Vagina (tissue), 2 donors: ENCODE data around the gene DNAJC11.
"Not testable (repeated sequence)": the region's sequence is repeated elsewhere in the genome, so short reads cannot be mapped to it uniquely, and the experiment has no call there.

Experiments used
- POLR2A ChIP-seq, 2 donors: fragments of 450-650 bp; IDR thresholded peaks; one replicate each; pipeline ENCODE4 v1.6.1; 2017; ENCODE audit warnings: antibody characterized with exemption in 2 of 2, mild to moderate bottlenecking in 2 of 2, moderate library complexity in 2 of 2
- POLR2AphosphoS5 ChIP-seq, 2 donors: sonication (generic); formaldehyde crosslinking; IDR thresholded peaks; one replicate each; pipeline ENCODE4 v1.9.0; 2017; ENCODE audit warnings: antibody characterized with exemption in 2 of 2, mild to moderate bottlenecking in 2 of 2, low read depth in 1 of 2; ENCODE audit not compliant: insufficient read depth in 1 of 2
- TF ChIP-seq, protein P1 (sequence below), 3 experiments: fragments of 450-650 bp in 2 of 3; fragments of 200-600 bp in 1 of 3; sonication (generic) in 1 of 3; IDR thresholded peaks; one replicate each; pipeline ENCODE4 v1.5.1; 2017 to 2019; ENCODE audit warnings: antibody characterized with exemption in 3 of 3, mild to moderate bottlenecking in 2 of 3, moderate library complexity in 2 of 3

GRCh38 chr1:6636778-6637177 lies 64.8 kb downstream of the DNAJC11 start:
- TF ChIP-seq, protein P1, sequence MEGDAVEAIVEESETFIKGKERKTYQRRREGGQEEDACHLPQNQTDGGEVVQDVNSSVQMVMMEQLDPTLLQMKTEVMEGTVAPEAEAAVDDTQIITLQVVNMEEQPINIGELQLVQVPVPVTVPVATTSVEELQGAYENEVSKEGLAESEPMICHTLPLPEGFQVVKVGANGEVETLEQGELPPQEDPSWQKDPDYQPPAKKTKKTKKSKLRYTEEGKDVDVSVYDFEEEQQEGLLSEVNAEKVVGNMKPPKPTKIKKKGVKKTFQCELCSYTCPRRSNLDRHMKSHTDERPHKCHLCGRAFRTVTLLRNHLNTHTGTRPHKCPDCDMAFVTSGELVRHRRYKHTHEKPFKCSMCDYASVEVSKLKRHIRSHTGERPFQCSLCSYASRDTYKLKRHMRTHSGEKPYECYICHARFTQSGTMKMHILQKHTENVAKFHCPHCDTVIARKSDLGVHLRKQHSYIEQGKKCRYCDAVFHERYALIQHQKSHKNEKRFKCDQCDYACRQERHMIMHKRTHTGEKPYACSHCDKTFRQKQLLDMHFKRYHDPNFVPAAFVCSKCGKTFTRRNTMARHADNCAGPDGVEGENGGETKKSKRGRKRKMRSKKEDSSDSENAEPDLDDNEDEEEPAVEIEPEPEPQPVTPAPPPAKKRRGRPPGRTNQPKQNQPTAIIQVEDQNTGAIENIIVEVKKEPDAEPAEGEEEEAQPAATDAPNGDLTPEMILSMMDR (IDR thresholded peaks at IDR 0.05), result not testable (repeated sequence)
- not testable (repeated sequence) for TF ChIP-seq POLR2A (IDR thresholded peaks at IDR 0.05); POLR2AphosphoS5 (IDR thresholded peaks at IDR 0.05; ENCODE audit: insufficient read depth in 1 of 2, low read depth in 1 of 2)
